Measurements from ENCODE around the gene CCDC152.

CCDC152 gene

GRCh38 chr5:42779083-42779482 lies 22.5 kb downstream of the CCDC152 start:
- no peak for DNase-seq (ENCODE audit: extremely low read depth in 1 of 2, low read depth in 1 of 2)

GRCh38 chr5:42781584-42781983 lies 25.0 kb downstream of the CCDC152 start:
- no peak for DNase-seq (ENCODE audit: extremely low read depth in 1 of 2, low read depth in 1 of 2)

GRCh38 chr5:42784132-42784531 lies 27.5 kb downstream of the CCDC152 start:
- DNase-seq (ENCODE audit: extremely low read depth in 1 of 2, low read depth in 1 of 2): no peak

- no peak for DNase-seq (ENCODE audit: extremely low read depth in 1 of 2, low read depth in 1 of 2)
These were observed 29.1 kb downstream of the CCDC152 start for GRCh38 chr5:42785756-42786155.

GRCh38 chr5:42787073-42787472 lies 30.5 kb downstream of the CCDC152 start:
- no peak for DNase-seq (ENCODE audit: extremely low read depth in 1 of 2, low read depth in 1 of 2)

- no peak for DNase-seq (ENCODE audit: extremely low read depth in 1 of 2, low read depth in 1 of 2)
These were observed 31.2 kb downstream of the CCDC152 start for GRCh38 chr5:42787845-42788244.

- no peak for DNase-seq (ENCODE audit: extremely low read depth in 1 of 2, low read depth in 1 of 2)
These were observed 34.5 kb downstream of the CCDC152 start for GRCh38 chr5:42791151-42791550.

GRCh38 chr5:42798284-42799240 lies 41.9 kb downstream of the CCDC152 start:
- no peak for DNase-seq (ENCODE audit: extremely low read depth in 1 of 2, low read depth in 1 of 2)

GRCh38 chr5:42799241-42799608 lies 42.6 kb downstream of the CCDC152 start:
- DNase-seq (ENCODE audit: extremely low read depth in 1 of 2, low read depth in 1 of 2): no peak

- DNase-seq (ENCODE audit: extremely low read depth in 1 of 2, low read depth in 1 of 2): no peak
These were observed 43.1 kb downstream of the CCDC152 start for GRCh38 chr5:42799668-42800114.

- DNase-seq (ENCODE audit: extremely low read depth in 1 of 2, low read depth in 1 of 2): no peak
These were observed 44.2 kb downstream of the CCDC152 start for GRCh38 chr5:42800748-42801330.

- no peak for DNase-seq (ENCODE audit: extremely low read depth in 1 of 2, low read depth in 1 of 2)
These were observed 45.0 kb downstream of the CCDC152 start for GRCh38 chr5:42801516-42802166.

GRCh38 chr5:42804717-42805339 lies 48.2 kb downstream of the CCDC152 start:
- no peak for DNase-seq (ENCODE audit: extremely low read depth in 1 of 2, low read depth in 1 of 2)

GRCh38 chr5:42806004-42806700 lies 49.5 kb downstream of the CCDC152 start:
- no peak for DNase-seq (ENCODE audit: extremely low read depth in 1 of 2, low read depth in 1 of 2)

GRCh38 chr5:42806701-42807262 lies 50.2 kb downstream of the CCDC152 start:
- no peak for DNase-seq (ENCODE audit: extremely low read depth in 1 of 2, low read depth in 1 of 2)

- no peak for DNase-seq (ENCODE audit: extremely low read depth in 1 of 2, low read depth in 1 of 2)
These were observed 51.3 kb downstream of the CCDC152 start for GRCh38 chr5:42807722-42808447.

- no peak for DNase-seq (ENCODE audit: extremely low read depth in 1 of 2, low read depth in 1 of 2)
These were observed 52.4 kb downstream of the CCDC152 start for GRCh38 chr5:42808888-42809611.

- DNase-seq (ENCODE audit: extremely low read depth in 1 of 2, low read depth in 1 of 2): no peak
These were observed 54.4 kb downstream of the CCDC152 start for GRCh38 chr5:42810834-42811590.
